ENCODE data around the gene PLXNA1.

Gene PLXNA1

DNA sequence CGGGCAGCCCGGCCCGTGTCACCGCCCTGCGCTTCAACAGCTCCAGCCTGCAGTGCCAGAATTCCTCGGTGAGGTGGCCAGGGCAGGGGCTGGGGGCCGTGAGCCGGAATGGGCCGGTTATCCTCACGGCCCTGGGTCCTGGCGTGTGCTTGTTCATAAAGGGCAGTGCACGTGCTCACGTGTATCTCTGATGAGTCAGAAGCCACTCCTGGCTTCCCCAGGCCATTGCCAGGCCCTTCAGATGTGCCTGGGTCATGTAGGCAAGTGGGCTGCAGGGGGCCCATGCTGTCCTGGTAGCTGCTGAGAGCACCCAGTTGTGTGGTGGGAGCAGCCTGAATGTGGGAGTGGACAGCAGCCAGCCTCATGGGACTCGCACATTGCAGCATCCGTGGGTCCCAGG, 29.2 kb downstream of the PLXNA1 start:
- H3K4me3 ChIP-seq (replicated peaks; ENCODE audit: low read depth, low read length): no peak overlapping the region
- TF ChIP-seq, protein P1, sequence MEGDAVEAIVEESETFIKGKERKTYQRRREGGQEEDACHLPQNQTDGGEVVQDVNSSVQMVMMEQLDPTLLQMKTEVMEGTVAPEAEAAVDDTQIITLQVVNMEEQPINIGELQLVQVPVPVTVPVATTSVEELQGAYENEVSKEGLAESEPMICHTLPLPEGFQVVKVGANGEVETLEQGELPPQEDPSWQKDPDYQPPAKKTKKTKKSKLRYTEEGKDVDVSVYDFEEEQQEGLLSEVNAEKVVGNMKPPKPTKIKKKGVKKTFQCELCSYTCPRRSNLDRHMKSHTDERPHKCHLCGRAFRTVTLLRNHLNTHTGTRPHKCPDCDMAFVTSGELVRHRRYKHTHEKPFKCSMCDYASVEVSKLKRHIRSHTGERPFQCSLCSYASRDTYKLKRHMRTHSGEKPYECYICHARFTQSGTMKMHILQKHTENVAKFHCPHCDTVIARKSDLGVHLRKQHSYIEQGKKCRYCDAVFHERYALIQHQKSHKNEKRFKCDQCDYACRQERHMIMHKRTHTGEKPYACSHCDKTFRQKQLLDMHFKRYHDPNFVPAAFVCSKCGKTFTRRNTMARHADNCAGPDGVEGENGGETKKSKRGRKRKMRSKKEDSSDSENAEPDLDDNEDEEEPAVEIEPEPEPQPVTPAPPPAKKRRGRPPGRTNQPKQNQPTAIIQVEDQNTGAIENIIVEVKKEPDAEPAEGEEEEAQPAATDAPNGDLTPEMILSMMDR (IDR thresholded peaks at IDR 0.05; ENCODE audit: low read length, missing control alignments): no peak
- no peak for DNase-seq (ENCODE audit: low read depth)

DNA sequence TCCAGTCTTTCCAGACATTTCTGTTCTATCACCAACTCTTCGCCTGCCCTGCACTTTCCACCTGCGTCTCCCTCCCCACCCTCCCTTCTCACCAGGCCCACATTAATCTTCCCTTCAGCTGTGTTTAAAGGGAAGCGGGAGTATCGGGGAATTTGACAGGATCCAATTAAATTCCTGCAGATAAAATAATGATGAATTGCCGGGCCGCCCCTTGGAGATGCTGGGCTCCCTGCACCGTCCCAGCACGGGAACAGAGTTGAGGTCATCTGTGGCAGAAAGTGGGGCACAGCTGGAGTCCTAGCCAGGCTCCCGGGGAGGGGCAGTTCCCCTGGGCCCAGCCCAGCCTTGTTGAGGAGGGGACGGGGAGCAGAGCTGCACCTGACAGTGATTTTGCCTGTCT, 30.3 kb downstream of the PLXNA1 start:
- DNase-seq (ENCODE audit: low read depth): no peak
- H3K4me3 ChIP-seq (replicated peaks; ENCODE audit: low read depth, low read length): no peak overlapping the region
- TF ChIP-seq, protein P1 (IDR thresholded peaks at IDR 0.05; ENCODE audit: low read length, missing control alignments): no peak

DNA sequence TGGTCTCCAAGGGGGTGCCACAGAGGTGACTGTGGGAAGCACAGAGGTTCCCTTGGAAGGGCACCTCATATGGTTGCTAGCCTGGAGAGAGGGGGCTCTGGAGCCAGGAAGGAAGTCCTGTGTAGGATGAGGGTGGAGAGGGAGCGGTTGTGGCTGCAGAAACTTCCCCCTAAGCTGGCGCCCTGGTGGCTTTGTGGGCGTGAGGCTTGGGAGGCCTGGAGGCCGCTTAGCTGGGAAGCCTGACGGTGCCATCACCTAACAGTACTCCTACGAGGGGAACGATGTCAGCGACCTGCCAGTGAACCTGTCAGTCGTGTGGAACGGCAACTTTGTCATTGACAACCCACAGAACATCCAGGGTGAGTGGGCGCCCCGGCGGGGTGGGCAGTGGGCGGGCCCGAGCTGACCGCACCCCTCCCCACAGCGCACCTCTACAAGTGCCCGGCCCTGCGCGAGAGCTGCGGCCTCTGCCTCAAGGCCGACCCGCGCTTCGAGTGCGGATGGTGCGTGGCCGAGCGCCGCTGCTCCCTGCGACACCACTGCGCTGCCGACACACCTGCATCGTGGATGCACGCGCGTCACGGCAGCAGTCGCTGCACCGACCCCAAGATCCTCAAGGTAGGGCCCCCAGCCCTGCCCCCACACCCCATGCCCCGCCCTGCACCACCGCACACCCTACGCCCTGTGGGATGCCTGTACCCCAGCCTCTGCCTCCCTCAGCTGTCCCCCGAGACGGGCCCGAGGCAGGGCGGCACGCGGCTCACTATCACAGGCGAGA, 31.0 kb downstream of the PLXNA1 start:
- no peak overlapping the region for H3K4me3 ChIP-seq (replicated peaks; ENCODE audit: low read depth, low read length)
- DNase-seq (ENCODE audit: low read depth): no peak
- TF ChIP-seq, protein P1 (IDR thresholded peaks at IDR 0.05; ENCODE audit: low read length, missing control alignments): no peak

DNA sequence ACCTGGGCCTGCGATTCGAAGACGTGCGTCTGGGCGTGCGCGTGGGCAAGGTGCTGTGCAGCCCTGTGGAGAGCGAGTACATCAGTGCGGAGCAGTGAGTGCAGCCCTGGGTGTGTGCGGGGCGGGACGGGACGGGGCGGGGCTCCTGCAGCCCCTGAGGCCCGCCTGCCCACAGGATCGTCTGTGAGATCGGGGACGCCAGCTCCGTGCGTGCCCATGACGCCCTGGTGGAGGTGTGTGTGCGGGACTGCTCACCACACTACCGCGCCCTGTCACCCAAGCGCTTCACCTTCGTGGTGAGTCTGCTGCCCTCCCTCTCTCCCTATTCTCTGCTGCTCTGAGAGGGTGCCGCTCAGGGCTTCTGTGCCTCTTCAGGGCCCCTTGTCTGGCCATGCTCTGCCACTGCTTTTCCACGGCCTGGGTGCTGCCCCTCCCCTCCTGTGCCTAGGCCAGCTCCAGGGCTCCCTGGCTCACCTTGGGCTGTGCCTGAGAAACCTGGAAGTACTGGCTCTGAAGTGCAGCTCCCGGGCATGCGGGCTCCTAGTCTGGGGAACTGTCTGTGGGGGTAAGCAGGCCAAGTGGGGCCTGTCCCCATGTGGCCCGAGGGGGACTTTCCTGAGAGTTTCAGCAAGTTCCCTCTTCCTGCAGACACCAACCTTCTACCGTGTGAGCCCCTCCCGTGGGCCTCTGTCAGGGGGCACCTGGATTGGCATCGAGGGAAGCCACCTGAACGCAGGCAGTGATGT, 31.8 kb downstream of the PLXNA1 start:
- H3K4me3 ChIP-seq (replicated peaks; ENCODE audit: low read depth, low read length): no peak overlapping the region
- no peak for DNase-seq (ENCODE audit: low read depth)
- TF ChIP-seq, protein P1 (IDR thresholded peaks at IDR 0.05; ENCODE audit: low read length, missing control alignments): no peak

DNA sequence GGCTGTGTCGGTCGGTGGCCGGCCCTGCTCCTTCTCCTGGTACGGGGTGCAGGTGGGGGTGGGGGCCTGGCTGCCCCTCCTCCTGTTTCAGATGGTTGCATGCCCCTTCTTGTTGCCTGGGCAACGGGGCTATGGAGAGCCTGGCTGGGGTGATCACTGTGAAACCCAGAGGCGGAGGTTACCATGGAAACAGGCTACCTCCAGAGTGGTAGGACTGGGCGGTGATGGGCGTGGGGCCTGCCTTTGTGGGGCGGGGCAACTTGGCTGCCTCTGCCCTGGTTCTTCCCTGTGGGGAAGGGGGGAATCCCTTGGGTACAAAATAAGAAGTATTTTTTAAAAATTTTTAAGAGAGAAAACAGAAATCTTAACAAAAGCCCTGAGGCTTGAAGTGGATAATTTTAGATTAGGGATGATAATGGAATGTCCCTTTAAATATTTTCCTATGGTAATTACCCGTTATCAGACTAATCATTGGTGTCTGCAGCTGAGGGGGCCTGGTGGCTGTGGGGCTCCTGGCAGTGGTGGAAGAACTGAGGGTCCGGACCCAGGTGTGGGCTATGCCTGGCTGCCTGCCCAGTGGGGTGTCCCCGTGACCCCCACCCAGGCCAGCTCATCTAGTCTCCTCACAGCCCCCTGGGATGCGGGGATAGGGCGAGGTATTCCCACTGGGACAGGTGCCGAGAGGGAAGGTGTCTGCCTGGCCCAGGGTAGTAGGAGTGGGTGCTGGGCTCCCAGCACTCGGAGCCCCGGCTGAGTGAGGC, 32.5 kb downstream of the PLXNA1 start:
- no peak overlapping the region for H3K4me3 ChIP-seq (replicated peaks; ENCODE audit: low read depth, low read length)
- TF ChIP-seq, protein P1 (IDR thresholded peaks at IDR 0.05; ENCODE audit: low read length, missing control alignments): no peak
- DNase-seq (ENCODE audit: low read depth): no peak

DNA sequence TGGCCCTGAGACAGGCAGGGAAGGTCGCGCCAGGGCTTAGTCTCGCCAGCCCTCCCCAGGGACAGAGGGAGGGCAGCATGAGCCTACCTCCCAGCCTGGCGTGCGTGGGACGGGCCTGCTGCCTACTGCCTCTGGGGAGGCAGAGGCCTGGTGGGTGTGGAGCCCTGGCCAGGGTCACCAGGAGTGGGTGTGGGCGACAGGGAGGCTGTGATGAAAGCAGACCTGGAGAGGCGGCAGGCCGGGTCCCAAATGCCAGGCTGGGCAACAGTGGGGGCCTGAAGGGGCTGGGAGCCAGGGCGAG, 33.1 kb downstream of the PLXNA1 start:
- TF ChIP-seq, protein P1 (IDR thresholded peaks at IDR 0.05; ENCODE audit: low read length, missing control alignments): no peak
- H3K4me3 ChIP-seq (replicated peaks; ENCODE audit: low read depth, low read length): no peak overlapping the region
- no peak for DNase-seq (ENCODE audit: low read depth)

All from fibroblast of pulmonary artery (primary cell).